SK-N-SH (cell line): ENCODE measurements around the gene STXBP6. TPM values are rescaled to one million over a fixed set of nuclear protein-coding genes. Genes with fewer than 3 reads are reported as not detected.

ENCODE experiments used
- CTCF ChIA-PET: fragments of 300-600, 350-600 bp; formaldehyde crosslinking; extraction: SDS; loops from one replicate; lab custom pipeline; 2021; lab: Yijun Ruan, JAX
- POLR2A ChIA-PET: fragments of 350-600 bp; sonication (Branson Sonifier 250); formaldehyde crosslinking; extraction: SDS; loops from one replicate; lab custom pipeline; 2020; ENCODE audit warnings: antibody characterized with exemption, inconsistent platforms; lab: Yijun Ruan, JAX
- DNase-seq: peaks from one replicate; pipeline ENCODE4 v3.0.0; 2012
- H2AFZ ChIP-seq: fragments of 200-600 bp; sonication (generic); 2 replicates; pipeline ENCODE4 v1.8.1; 2016; ENCODE audit warnings: antibody characterized with exemption, mild to moderate bottlenecking, low read depth
- H3F3A ChIP-seq: fragments of 200-600 bp; sonication (generic); replicated peaks from 2 replicates; pipeline ENCODE3; 2016; ENCODE audit warnings: antibody characterized with exemption, mild to moderate bottlenecking; ENCODE audit not compliant: insufficient read depth
- H3K27ac ChIP-seq, 2 experiments: fragments of 200-500 bp in 1 of 2; fragments of 200-600 bp in 1 of 2; sonication (Bioruptor generic) in 1 of 2; sonication (generic), shearing (Covaris generic) in 1 of 2; 2 replicates each; pipeline versions ENCODE4 v1.5.1 to v1.6.1; 2014 to 2016; ENCODE audit warnings: low read depth in 2 of 2, inconsistent platforms in 1 of 2, low read length in 1 of 2, mild to moderate bottlenecking in 1 of 2, mixed read lengths in 1 of 2
- H3K27me3 ChIP-seq: fragments of 200-600 bp; sonication (generic), shearing (Covaris generic); 2 replicates; pipeline ENCODE4 v1.6.1; 2016; ENCODE audit warnings: mixed run types; ENCODE audit not compliant: insufficient read depth
- H3K36me3 ChIP-seq, 2 experiments: fragments of 200-500 bp in 1 of 2; fragments of 200-600 bp in 1 of 2; sonication (Bioruptor generic) in 1 of 2; sonication (generic) in 1 of 2; replicated peaks in 1 of 2; 2 replicates each; pipeline versions ENCODE3 to v1.5.1; 2014 to 2016; ENCODE audit warnings: low read length in 1 of 2, mild to moderate bottlenecking in 1 of 2; ENCODE audit not compliant: insufficient read depth in 2 of 2, control insufficient read depth in 1 of 2
- H3K4me1 ChIP-seq, 2 experiments: fragments of 200-500 bp in 1 of 2; fragments of 200-600 bp in 1 of 2; sonication (Bioruptor generic) in 1 of 2; sonication (generic), shearing (Covaris generic) in 1 of 2; 2 replicates each; pipeline versions ENCODE4 v1.5.1 to v1.6.1; 2014 to 2016; ENCODE audit warnings: low read depth in 1 of 2, low read length in 1 of 2, mixed run types in 1 of 2; ENCODE audit not compliant: insufficient read depth in 2 of 2, control insufficient read depth in 1 of 2
- H3K4me2 ChIP-seq: fragments of 200-600 bp; sonication (generic), shearing (Covaris generic); 2 replicates; pipeline ENCODE4 v1.6.1; 2017; ENCODE audit warnings: mixed run types
- H3K4me3 ChIP-seq, 2 experiments: fragments of 200-500 bp in 1 of 2; fragments of 200-600 bp in 1 of 2; sonication (Bioruptor generic) in 1 of 2; sonication (generic), shearing (Covaris generic) in 1 of 2; 2 replicates each; pipeline versions ENCODE4 v1.5.1 to v1.8.1; 2014 to 2016; ENCODE audit warnings: low read depth in 2 of 2, inconsistent platforms in 1 of 2, low read length in 1 of 2, mild to moderate bottlenecking in 1 of 2, mixed read lengths in 1 of 2, moderate library complexity in 1 of 2
- H3K79me2 ChIP-seq: fragments of 200-600 bp; sonication (generic); 2 replicates; pipeline ENCODE4 v1.8.1; 2017; ENCODE audit warnings: mild to moderate bottlenecking; ENCODE audit not compliant: insufficient read depth
- H3K9ac ChIP-seq: fragments of 200-600 bp; sonication (generic); 2 replicates; pipeline ENCODE4 v1.6.1; 2017; ENCODE audit warnings: mixed run types
- H3K9me2 ChIP-seq: fragments of 200-600 bp; sonication (generic); 2 replicates; pipeline ENCODE4 v1.6.1; 2017; ENCODE audit warnings: mixed run types
- H3K9me3 ChIP-seq: fragments of 200-600 bp; sonication (generic); 2 replicates; pipeline ENCODE4 v1.6.1; 2017; ENCODE audit warnings: mixed run types, mild to moderate bottlenecking, moderate library complexity
- H4K20me1 ChIP-seq: fragments of 200-600 bp; sonication (generic); 2 replicates; pipeline ENCODE4 v1.6.1; 2017; ENCODE audit warnings: mild to moderate bottlenecking, mixed run types; ENCODE audit not compliant: insufficient read depth
- FOSL2 ChIP-seq: IDR thresholded peaks from 2 replicates; pipeline ENCODE4 v1.4.0; 2012; ENCODE audit warnings: low read depth, mild to moderate bottlenecking, moderate library complexity, borderline replicate concordance
- FOXJ3 ChIP-seq: sonication (generic); formaldehyde crosslinking; IDR thresholded peaks from 2 replicates; pipeline ENCODE4 v1.5.1; 2020; ENCODE audit warnings: mild to moderate bottlenecking, missing genetic modification reagents
- GABPA ChIP-seq: IDR thresholded peaks from 2 replicates; pipeline ENCODE4 v1.4.0; 2012; ENCODE audit warnings: low read depth, mild to moderate bottlenecking
- MXI1 ChIP-seq: IDR thresholded peaks from 2 replicates; pipeline ENCODE4 v1.6.1; 2012; ENCODE audit warnings: mild to moderate bottlenecking, low read depth, low read length, improper control_type of control experiment
- RAD21 ChIP-seq: IDR thresholded peaks from 2 replicates; pipeline ENCODE4 v1.6.1; 2012; ENCODE audit warnings: mild to moderate bottlenecking, low read length
- RFX5 ChIP-seq: IDR thresholded peaks from 2 replicates; pipeline ENCODE4 v1.6.1; 2012; ENCODE audit warnings: mild to moderate bottlenecking, improper control_type of control experiment, low read length
- SIN3A ChIP-seq: IDR thresholded peaks from 2 replicates; pipeline ENCODE4 v1.6.1; 2012; ENCODE audit warnings: low read depth, mild to moderate bottlenecking, low read length, moderate library complexity, borderline replicate concordance
- SMC3 ChIP-seq: IDR thresholded peaks from 2 replicates; pipeline ENCODE4 v1.6.1; 2012; ENCODE audit warnings: low read depth, low read length, improper control_type of control experiment
- YY1 ChIP-seq: IDR thresholded peaks from 2 replicates; pipeline ENCODE4 v1.4.0; 2012; ENCODE audit warnings: low read depth, mild to moderate bottlenecking
- WGBS: methylation state at CpG from one replicate; pipeline ENCODE4 v1.1.6; 2017; ENCODE audit warnings: low lambda C conversion rate; 5-methylcytosine and 5-hydroxymethylcytosine counted together
- polyA plus RNA-seq, 3 experiments: library from polyadenylated mRNA; depleted of rRNA; stranded (reverse); fragments of >200 nt; gene quantifications; 2 replicates each; pipeline ENCODE4 v1.2.3, GENCODE V29; 2012
- TF ChIP-seq, protein P1 (sequence below): IDR thresholded peaks from 2 replicates; pipeline ENCODE4; 2012
- TF ChIP-seq, protein P2 (sequence below): IDR thresholded peaks from 2 replicates; pipeline ENCODE4 v1.4.0; 2012; ENCODE audit warnings: low read depth, borderline replicate concordance
- TF ChIP-seq, protein P3 (sequence below): fragments of 150-350 bp; IDR thresholded peaks from 2 replicates; pipeline ENCODE4 v1.6.1; 2017; ENCODE audit warnings: antibody characterized with exemption, low read length, low read depth, borderline replicate concordance
- TF ChIP-seq, protein P4 (sequence below): fragments of 200-600 bp; sonication (generic); IDR thresholded peaks from 2 replicates; pipeline ENCODE4 v1.6.1; 2017; ENCODE audit warnings: antibody characterized with exemption, mild to moderate bottlenecking, moderate library complexity
- TF ChIP-seq, protein P5 (sequence below): IDR thresholded peaks from 2 replicates; pipeline ENCODE4 v1.4.0; 2012; ENCODE audit warnings: low read depth
- TF ChIP-seq, protein P6 (sequence below): IDR thresholded peaks from 2 replicates; pipeline ENCODE4 v1.6.1; 2012; ENCODE audit warnings: mild to moderate bottlenecking, low read depth, low read length, moderate library complexity

Gene STXBP6
- polyA plus RNA-seq, 1 of the 3 experiments (the other 2 are of a cell fraction) = 0.16 TPM

DNA sequence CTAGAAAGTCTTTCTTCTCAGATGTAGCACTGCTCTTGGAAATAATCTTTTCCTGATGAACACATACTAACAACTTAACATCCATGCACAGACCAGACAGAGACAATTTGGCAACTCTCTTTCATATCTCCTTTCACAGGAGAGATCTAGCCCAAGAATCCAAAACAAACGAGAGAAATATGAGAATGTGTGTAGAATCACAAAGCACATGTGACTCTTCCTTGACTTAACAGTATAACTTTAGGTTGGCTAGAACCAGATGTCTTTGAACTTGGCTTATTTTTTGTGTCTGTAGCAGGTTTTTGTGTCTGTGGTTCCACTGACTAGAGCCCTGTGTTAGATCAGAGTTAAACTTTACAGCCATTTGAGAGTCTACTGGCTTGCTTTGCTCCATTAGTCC is 114.2 kb downstream of the STXBP6 start:
- no peaks in the 10 kb centered on the region for H4K20me1 ChIP-seq
- POLR2A ChIA-PET = no interaction called here
- H3K4me3 ChIP-seq = no peak overlapping the region
- WGBS = 0% methylated on average over 1 of the region's 1 CpG
- no peaks in the 10 kb centered on the region for H3K27me3 ChIP-seq
- H3K36me3 ChIP-seq = no peaks in the 10 kb centered on the region
- H3K4me2 ChIP-seq = no peak overlapping the region
- no peaks in the 10 kb centered on the region for H3K4me1 ChIP-seq
- CTCF ChIA-PET = no interaction called here
- H3F3A ChIP-seq = no peaks in the 10 kb centered on the region
- no peaks in the 10 kb centered on the region for H3K79me2 ChIP-seq
- H3K9me2 ChIP-seq = no peaks in the 10 kb centered on the region
- DNase-seq = no peak
- no peak overlapping the region for H3K27ac ChIP-seq
- no peak for TF ChIP-seq RFX5
- TF ChIP-seq FOSL2 = no peak
- TF ChIP-seq SMC3 = no peak
- no peak for TF ChIP-seq FOXJ3 (CRISPR knock-in tag)
- TF ChIP-seq, protein P1, sequence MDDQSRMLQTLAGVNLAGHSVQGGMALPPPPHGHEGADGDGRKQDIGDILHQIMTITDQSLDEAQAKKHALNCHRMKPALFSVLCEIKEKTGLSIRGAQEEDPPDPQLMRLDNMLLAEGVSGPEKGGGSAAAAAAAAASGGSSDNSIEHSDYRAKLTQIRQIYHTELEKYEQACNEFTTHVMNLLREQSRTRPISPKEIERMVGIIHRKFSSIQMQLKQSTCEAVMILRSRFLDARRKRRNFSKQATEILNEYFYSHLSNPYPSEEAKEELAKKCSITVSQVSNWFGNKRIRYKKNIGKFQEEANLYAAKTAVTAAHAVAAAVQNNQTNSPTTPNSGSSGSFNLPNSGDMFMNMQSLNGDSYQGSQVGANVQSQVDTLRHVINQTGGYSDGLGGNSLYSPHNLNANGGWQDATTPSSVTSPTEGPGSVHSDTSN = no peak
- TF ChIP-seq, protein P2, sequence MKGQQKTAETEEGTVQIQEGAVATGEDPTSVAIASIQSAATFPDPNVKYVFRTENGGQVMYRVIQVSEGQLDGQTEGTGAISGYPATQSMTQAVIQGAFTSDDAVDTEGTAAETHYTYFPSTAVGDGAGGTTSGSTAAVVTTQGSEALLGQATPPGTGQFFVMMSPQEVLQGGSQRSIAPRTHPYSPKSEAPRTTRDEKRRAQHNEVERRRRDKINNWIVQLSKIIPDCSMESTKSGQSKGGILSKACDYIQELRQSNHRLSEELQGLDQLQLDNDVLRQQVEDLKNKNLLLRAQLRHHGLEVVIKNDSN = no peak
- TF ChIP-seq, protein P3, sequence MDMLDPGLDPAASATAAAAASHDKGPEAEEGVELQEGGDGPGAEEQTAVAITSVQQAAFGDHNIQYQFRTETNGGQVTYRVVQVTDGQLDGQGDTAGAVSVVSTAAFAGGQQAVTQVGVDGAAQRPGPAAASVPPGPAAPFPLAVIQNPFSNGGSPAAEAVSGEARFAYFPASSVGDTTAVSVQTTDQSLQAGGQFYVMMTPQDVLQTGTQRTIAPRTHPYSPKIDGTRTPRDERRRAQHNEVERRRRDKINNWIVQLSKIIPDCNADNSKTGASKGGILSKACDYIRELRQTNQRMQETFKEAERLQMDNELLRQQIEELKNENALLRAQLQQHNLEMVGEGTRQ = no peak
- no peak for TF ChIP-seq RAD21
- no peak for TF ChIP-seq YY1
- TF ChIP-seq, protein P4, sequence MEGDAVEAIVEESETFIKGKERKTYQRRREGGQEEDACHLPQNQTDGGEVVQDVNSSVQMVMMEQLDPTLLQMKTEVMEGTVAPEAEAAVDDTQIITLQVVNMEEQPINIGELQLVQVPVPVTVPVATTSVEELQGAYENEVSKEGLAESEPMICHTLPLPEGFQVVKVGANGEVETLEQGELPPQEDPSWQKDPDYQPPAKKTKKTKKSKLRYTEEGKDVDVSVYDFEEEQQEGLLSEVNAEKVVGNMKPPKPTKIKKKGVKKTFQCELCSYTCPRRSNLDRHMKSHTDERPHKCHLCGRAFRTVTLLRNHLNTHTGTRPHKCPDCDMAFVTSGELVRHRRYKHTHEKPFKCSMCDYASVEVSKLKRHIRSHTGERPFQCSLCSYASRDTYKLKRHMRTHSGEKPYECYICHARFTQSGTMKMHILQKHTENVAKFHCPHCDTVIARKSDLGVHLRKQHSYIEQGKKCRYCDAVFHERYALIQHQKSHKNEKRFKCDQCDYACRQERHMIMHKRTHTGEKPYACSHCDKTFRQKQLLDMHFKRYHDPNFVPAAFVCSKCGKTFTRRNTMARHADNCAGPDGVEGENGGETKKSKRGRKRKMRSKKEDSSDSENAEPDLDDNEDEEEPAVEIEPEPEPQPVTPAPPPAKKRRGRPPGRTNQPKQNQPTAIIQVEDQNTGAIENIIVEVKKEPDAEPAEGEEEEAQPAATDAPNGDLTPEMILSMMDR = no peak
- no peak for TF ChIP-seq SIN3A
- no peak for TF ChIP-seq MXI1
- TF ChIP-seq GABPA = no peak
- TF ChIP-seq, protein P5, sequence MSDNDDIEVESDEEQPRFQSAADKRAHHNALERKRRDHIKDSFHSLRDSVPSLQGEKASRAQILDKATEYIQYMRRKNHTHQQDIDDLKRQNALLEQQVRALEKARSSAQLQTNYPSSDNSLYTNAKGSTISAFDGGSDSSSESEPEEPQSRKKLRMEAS = no peak
- TF ChIP-seq, protein P6, sequence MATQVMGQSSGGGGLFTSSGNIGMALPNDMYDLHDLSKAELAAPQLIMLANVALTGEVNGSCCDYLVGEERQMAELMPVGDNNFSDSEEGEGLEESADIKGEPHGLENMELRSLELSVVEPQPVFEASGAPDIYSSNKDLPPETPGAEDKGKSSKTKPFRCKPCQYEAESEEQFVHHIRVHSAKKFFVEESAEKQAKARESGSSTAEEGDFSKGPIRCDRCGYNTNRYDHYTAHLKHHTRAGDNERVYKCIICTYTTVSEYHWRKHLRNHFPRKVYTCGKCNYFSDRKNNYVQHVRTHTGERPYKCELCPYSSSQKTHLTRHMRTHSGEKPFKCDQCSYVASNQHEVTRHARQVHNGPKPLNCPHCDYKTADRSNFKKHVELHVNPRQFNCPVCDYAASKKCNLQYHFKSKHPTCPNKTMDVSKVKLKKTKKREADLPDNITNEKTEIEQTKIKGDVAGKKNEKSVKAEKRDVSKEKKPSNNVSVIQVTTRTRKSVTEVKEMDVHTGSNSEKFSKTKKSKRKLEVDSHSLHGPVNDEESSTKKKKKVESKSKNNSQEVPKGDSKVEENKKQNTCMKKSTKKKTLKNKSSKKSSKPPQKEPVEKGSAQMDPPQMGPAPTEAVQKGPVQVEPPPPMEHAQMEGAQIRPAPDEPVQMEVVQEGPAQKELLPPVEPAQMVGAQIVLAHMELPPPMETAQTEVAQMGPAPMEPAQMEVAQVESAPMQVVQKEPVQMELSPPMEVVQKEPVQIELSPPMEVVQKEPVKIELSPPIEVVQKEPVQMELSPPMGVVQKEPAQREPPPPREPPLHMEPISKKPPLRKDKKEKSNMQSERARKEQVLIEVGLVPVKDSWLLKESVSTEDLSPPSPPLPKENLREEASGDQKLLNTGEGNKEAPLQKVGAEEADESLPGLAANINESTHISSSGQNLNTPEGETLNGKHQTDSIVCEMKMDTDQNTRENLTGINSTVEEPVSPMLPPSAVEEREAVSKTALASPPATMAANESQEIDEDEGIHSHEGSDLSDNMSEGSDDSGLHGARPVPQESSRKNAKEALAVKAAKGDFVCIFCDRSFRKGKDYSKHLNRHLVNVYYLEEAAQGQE = no peak
- no peaks in the 10 kb centered on the region for H3K9me3 ChIP-seq
- H2AFZ ChIP-seq = no peak overlapping the region
- H3K9ac ChIP-seq = no peak overlapping the region
